Activated naive CD8-positive, alpha-beta T cell (primary cell): ENCODE data around the gene MT1B.

Experiments used
- H3K27ac Mint-ChIP-seq: one replicate; pipeline ENCODE4 v1.8.0; 2021; ENCODE audit warnings: mixed read lengths
- H3K27me3 Mint-ChIP-seq: one replicate; pipeline ENCODE4 v1.8.0; 2021; ENCODE audit warnings: mixed read lengths
- H3K36me3 Mint-ChIP-seq: one replicate; pipeline ENCODE4 v1.8.0; 2021; ENCODE audit warnings: mixed read lengths
- H3K4me1 Mint-ChIP-seq: one replicate; pipeline ENCODE4 v1.8.0; 2021; ENCODE audit warnings: low read depth, mixed read lengths
- H3K4me3 Mint-ChIP-seq: one replicate; pipeline ENCODE4 v1.8.0; 2021; ENCODE audit warnings: mild to moderate bottlenecking, mixed read lengths
- H3K9me3 Mint-ChIP-seq: one replicate; pipeline ENCODE4 v1.8.0; 2021; ENCODE audit warnings: low read depth, mixed read lengths

Gene MT1B

GRCh38 chr16:56640076-56640475 lies 11.6 kb upstream of the MT1B start:
- Mint-ChIP-seq H3K36me3 (no peaks in the 10 kb centered on the region), H3K9me3 (no peaks in the 10 kb centered on the region), H3K27me3 (peaks cover 25% of the 10 kb centered on the region), H3K4me3 (no peak overlapping the region), H3K4me1 (peaks cover 41% of the 10 kb centered on the region), H3K27ac (no peak overlapping the region)

GRCh38 chr16:56641166-56641565 lies 10.5 kb upstream of the MT1B start:
- no peak overlapping the region for H3K4me3 Mint-ChIP-seq
- H3K36me3 Mint-ChIP-seq: no peaks in the 10 kb centered on the region
- H3K27me3 Mint-ChIP-seq: peaks cover 21% of the 10 kb centered on the region
- peaks cover 34% of the 10 kb centered on the region for H3K4me1 Mint-ChIP-seq
- no peak overlapping the region for H3K27ac Mint-ChIP-seq
- no peaks in the 10 kb centered on the region for H3K9me3 Mint-ChIP-seq

GRCh38 chr16:56643080-56643778 lies 8.5 kb upstream of the MT1B start:
- Mint-ChIP-seq H3K4me3 (peak overlapping the region; percentile 66), H3K36me3 (no peaks in the 10 kb centered on the region), H3K27me3 (peaks cover 10% of the 10 kb centered on the region), H3K27ac (no peak overlapping the region), H3K4me1 (peaks cover 25% of the 10 kb centered on the region), H3K9me3 (no peaks in the 10 kb centered on the region)

GRCh38 chr16:56643833-56644232 lies 7.9 kb upstream of the MT1B start:
- Mint-ChIP-seq H3K36me3 (no peaks in the 10 kb centered on the region), H3K4me3 (peak overlapping the region; percentile 66), H3K4me1 (peaks cover 22% of the 10 kb centered on the region), H3K27ac (no peak overlapping the region), H3K27me3 (peaks cover 10% of the 10 kb centered on the region), H3K9me3 (no peaks in the 10 kb centered on the region)

GRCh38 chr16:56645311-56645710 lies 6.4 kb upstream of the MT1B start:
- H3K36me3 Mint-ChIP-seq: no peaks in the 10 kb centered on the region

GRCh38 chr16:56645838-56646237 lies 5.8 kb upstream of the MT1B start:
- Mint-ChIP-seq H3K4me1 (peaks cover 22% of the 10 kb centered on the region), H3K4me3 (no peak overlapping the region), H3K9me3 (no peaks in the 10 kb centered on the region), H3K27me3 (no peaks in the 10 kb centered on the region), H3K27ac (peak overlapping the region; percentile 22), H3K36me3 (no peaks in the 10 kb centered on the region)

More at GRCh38 chr16:56645311-56645710, 6.4 kb upstream of the MT1B start:
- H3K27ac Mint-ChIP-seq: no peak overlapping the region
- H3K4me3 Mint-ChIP-seq: no peak overlapping the region
- H3K4me1 Mint-ChIP-seq: peaks cover 22% of the 10 kb centered on the region
- no peaks in the 10 kb centered on the region for H3K27me3 Mint-ChIP-seq
- no peaks in the 10 kb centered on the region for H3K9me3 Mint-ChIP-seq

- no peaks in the 10 kb centered on the region for H3K36me3 Mint-ChIP-seq
- no peaks in the 10 kb centered on the region for H3K9me3 Mint-ChIP-seq
- H3K4me3 Mint-ChIP-seq: no peak overlapping the region
- H3K27ac Mint-ChIP-seq: no peak overlapping the region
- no peaks in the 10 kb centered on the region for H3K27me3 Mint-ChIP-seq
- H3K4me1 Mint-ChIP-seq: peaks cover 15% of the 10 kb centered on the region
Measured at GRCh38 chr16:56647641-56648431, 3.9 kb upstream of the MT1B start.

- Mint-ChIP-seq H3K27ac (no peak overlapping the region), H3K27me3 (no peaks in the 10 kb centered on the region), H3K36me3 (no peaks in the 10 kb centered on the region)
Measured at GRCh38 chr16:56649271-56649670, 2.4 kb upstream of the MT1B start.

GRCh38 chr16:56649820-56650219 lies 1.9 kb upstream of the MT1B start:
- H3K4me1 Mint-ChIP-seq: no peaks in the 10 kb centered on the region
- no peaks in the 10 kb centered on the region for H3K36me3 Mint-ChIP-seq
- H3K27ac Mint-ChIP-seq: no peak overlapping the region
- no peaks in the 10 kb centered on the region for H3K9me3 Mint-ChIP-seq
- no peak overlapping the region for H3K4me3 Mint-ChIP-seq
- H3K27me3 Mint-ChIP-seq: no peaks in the 10 kb centered on the region

More at GRCh38 chr16:56649271-56649670, 2.4 kb upstream of the MT1B start:
- Mint-ChIP-seq H3K4me3 (no peak overlapping the region), H3K9me3 (no peaks in the 10 kb centered on the region), H3K4me1 (peaks cover 3% of the 10 kb centered on the region)

GRCh38 chr16:56652600-56652999 lies 914 bp downstream of the MT1B start:
- Mint-ChIP-seq H3K27me3 (no peaks in the 10 kb centered on the region), H3K27ac (no peak overlapping the region), H3K4me1 (peaks cover 4% of the 10 kb centered on the region), H3K36me3 (no peaks in the 10 kb centered on the region), H3K4me3 (no peak overlapping the region), H3K9me3 (no peaks in the 10 kb centered on the region)

- no peaks in the 10 kb centered on the region for H3K9me3 Mint-ChIP-seq
- H3K27ac Mint-ChIP-seq: no peak overlapping the region
- H3K36me3 Mint-ChIP-seq: no peaks in the 10 kb centered on the region
- H3K27me3 Mint-ChIP-seq: no peaks in the 10 kb centered on the region
- H3K4me1 Mint-ChIP-seq: peaks cover 8% of the 10 kb centered on the region
- H3K4me3 Mint-ChIP-seq: no peak overlapping the region
Measured at GRCh38 chr16:56653218-56653617, 1.5 kb downstream of the MT1B start.

- H3K9me3 Mint-ChIP-seq: no peaks in the 10 kb centered on the region
- peak within 1 kb of the TSS; percentile 86 for H3K27ac Mint-ChIP-seq
- peaks cover 3% of the 10 kb centered on the region for H3K36me3 Mint-ChIP-seq
- peak within 1 kb of the TSS; percentile 96 for H3K4me3 Mint-ChIP-seq
- H3K27me3 Mint-ChIP-seq: no peaks in the 10 kb centered on the region
- H3K4me1 Mint-ChIP-seq: peaks cover 40% of the 10 kb centered on the region
Measured at GRCh38 chr16:56657555-56658326, 6.1 kb downstream of the MT1B start, which contains the start of gene MT1F. Gene MT1F (plus strand): TSS chr16:56657959. CDS start chr16:56658059, 100 bp downstream.

- Mint-ChIP-seq H3K9me3 (no peaks in the 10 kb centered on the region), H3K27me3 (no peaks in the 10 kb centered on the region), H3K4me3 (peak overlapping the region; percentile 96), H3K4me1 (peaks cover 42% of the 10 kb centered on the region), H3K27ac (peak overlapping the region; percentile 86), H3K36me3 (peaks cover 3% of the 10 kb centered on the region)
Measured at GRCh38 chr16:56658327-56658875, 6.7 kb downstream of the MT1B start.

GRCh38 chr16:56662357-56663354 lies 11.0 kb downstream of the MT1B start:
- Mint-ChIP-seq H3K27me3 (peaks cover 4% of the 10 kb centered on the region), H3K9me3 (no peaks in the 10 kb centered on the region), H3K4me1 (peaks cover 42% of the 10 kb centered on the region), H3K4me3 (peak overlapping the region; percentile 88), H3K27ac (peak overlapping the region; percentile 91), H3K36me3 (peaks cover 8% of the 10 kb centered on the region)
